Measurements from ENCODE around the gene SH2D1B.

The SH2D1B gene

GRCh38 chr1:162400790-162401355, 11.1 kb downstream of the SH2D1B start:
- Histone ChIP-seq H3K4me3 (no peak overlapping the region), H3K27ac (no peak overlapping the region)

- H3K4me3 ChIP-seq, result no peak overlapping the region
- H3K27ac ChIP-seq, result no peak overlapping the region
Observed at GRCh38 chr1:162398999-162399580, 12.8 kb downstream of the SH2D1B start.

GRCh38 chr1:162397943-162398560, 13.9 kb downstream of the SH2D1B start:
- no peak overlapping the region for H3K27ac ChIP-seq

GRCh38 chr1:162397039-162397448, 14.9 kb downstream of the SH2D1B start:
- no peak overlapping the region for H3K4me3 ChIP-seq
- no peak overlapping the region for H3K27ac ChIP-seq

More at GRCh38 chr1:162397943-162398560, 13.9 kb downstream of the SH2D1B start:
- H3K4me3 ChIP-seq, result no peak overlapping the region

- Histone ChIP-seq H3K27ac (no peak overlapping the region), H3K4me3 (no peak overlapping the region)
Observed at GRCh38 chr1:162396201-162396906, 15.6 kb downstream of the SH2D1B start.

- Histone ChIP-seq H3K27ac (no peak overlapping the region), H3K4me3 (no peak overlapping the region)
Observed at GRCh38 chr1:162391790-162392563, 20.0 kb downstream of the SH2D1B start.

GRCh38 chr1:162390396-162391185, 21.3 kb downstream of the SH2D1B start:
- H3K27ac ChIP-seq, result no peak overlapping the region
- no peak overlapping the region for H3K4me3 ChIP-seq

- Histone ChIP-seq H3K27ac (no peak overlapping the region), H3K4me3 (no peak overlapping the region)
Observed at GRCh38 chr1:162389971-162390370, 22.0 kb downstream of the SH2D1B start.

GRCh38 chr1:162389021-162389818, 22.7 kb downstream of the SH2D1B start:
- no peak overlapping the region for H3K27ac ChIP-seq
- H3K4me3 ChIP-seq, result no peak overlapping the region

GRCh38 chr1:162388615-162389014, 23.3 kb downstream of the SH2D1B start:
- Histone ChIP-seq H3K4me3 (no peak overlapping the region), H3K27ac (no peak overlapping the region)

- no peak overlapping the region for H3K4me3 ChIP-seq
- H3K27ac ChIP-seq, result no peak overlapping the region
Observed at GRCh38 chr1:162388083-162388594, 23.8 kb downstream of the SH2D1B start.

GRCh38 chr1:162387226-162388082, 24.5 kb downstream of the SH2D1B start:
- no peak overlapping the region for H3K27ac ChIP-seq
- H3K4me3 ChIP-seq, result no peak overlapping the region

GRCh38 chr1:162386292-162387225, 25.4 kb downstream of the SH2D1B start:
- no peak overlapping the region for H3K27ac ChIP-seq
- no peak overlapping the region for H3K4me3 ChIP-seq

- Histone ChIP-seq H3K27ac (no peak overlapping the region), H3K4me3 (no peak overlapping the region)
Observed at GRCh38 chr1:162385702-162386101, 26.2 kb downstream of the SH2D1B start.

GRCh38 chr1:162385280-162385623, 26.7 kb downstream of the SH2D1B start:
- Histone ChIP-seq H3K27ac (no peak overlapping the region), H3K4me3 (no peak overlapping the region)

- H3K4me3 ChIP-seq, result no peak overlapping the region
- H3K27ac ChIP-seq, result no peak overlapping the region
Observed at GRCh38 chr1:162384601-162385279, 27.2 kb downstream of the SH2D1B start.
